ENCODE results near the gene DCUN1D3.

The DCUN1D3 gene

GRCh38 chr16:20923876-20924275 lies 23.7 kb upstream of the DCUN1D3 start:
- TF ChIP-seq ZNF70 (CRISPR knock-in tag; IDR thresholded peaks at IDR 0.05) = no peak
- TF ChIP-seq OSR1 (CRISPR knock-in tag; IDR thresholded peaks at IDR 0.05) = no peak
- no peak for TF ChIP-seq ZFP3 (CRISPR knock-in tag; IDR thresholded peaks at IDR 0.05)
- TF ChIP-seq ZNF8 (CRISPR knock-in tag; IDR thresholded peaks at IDR 0.05) = no peak
- no peak for TF ChIP-seq GLIS3 (CRISPR knock-in tag; IDR thresholded peaks at IDR 0.05)
- TF ChIP-seq POU6F1 (CRISPR knock-in tag; IDR thresholded peaks at IDR 0.05; ENCODE audit: borderline replicate concordance, low read depth) = no peak
- TF ChIP-seq ESRRG (CRISPR knock-in tag; IDR thresholded peaks at IDR 0.05) = no peak
- no peak for TF ChIP-seq CREB5 (CRISPR knock-in tag; IDR thresholded peaks at IDR 0.05; ENCODE audit: low read depth)
- TF ChIP-seq PPARA (CRISPR knock-in tag; IDR thresholded peaks at IDR 0.05; ENCODE audit: borderline replicate concordance) = no peak
- no peak for TF ChIP-seq CSDC2 (CRISPR knock-in tag; IDR thresholded peaks at IDR 0.05)
- no peak for TF ChIP-seq TSHZ2 (CRISPR knock-in tag; IDR thresholded peaks at IDR 0.05)
- TF ChIP-seq PATZ1 (CRISPR knock-in tag; IDR thresholded peaks at IDR 0.05; ENCODE audit: borderline replicate concordance) = no peak
- TF ChIP-seq ZFP30 (CRISPR knock-in tag; IDR thresholded peaks at IDR 0.05) = no peak
- no peak for TF ChIP-seq CSRNP3 (CRISPR knock-in tag; IDR thresholded peaks at IDR 0.05)
- no peak for TF ChIP-seq RARB (CRISPR knock-in tag; IDR thresholded peaks at IDR 0.05)
- no peak for ATAC-seq

- ATAC-seq = no peak
- TF ChIP-seq ZFP30 (CRISPR knock-in tag; IDR thresholded peaks at IDR 0.05) (no peak), ZNF70 (CRISPR knock-in tag; IDR thresholded peaks at IDR 0.05) (no peak), ZC3H10 (CRISPR knock-in tag; IDR thresholded peaks at IDR 0.05) (no peak), RARB (CRISPR knock-in tag; IDR thresholded peaks at IDR 0.05) (no peak), CSRNP3 (CRISPR knock-in tag; IDR thresholded peaks at IDR 0.05) (no peak), TCF4 (CRISPR knock-in tag; IDR thresholded peaks at IDR 0.05; ENCODE audit: borderline replicate concordance) (no peak)
Measured at GRCh38 chr16:20920799-20921198, 20.6 kb upstream of the DCUN1D3 start.

- ATAC-seq = no peak
- TF ChIP-seq ARNTL (CRISPR knock-in tag; IDR thresholded peaks at IDR 0.05; ENCODE audit: borderline replicate concordance, low read depth) (no peak), ZNF70 (CRISPR knock-in tag; IDR thresholded peaks at IDR 0.05) (no peak), CSRNP3 (CRISPR knock-in tag; IDR thresholded peaks at IDR 0.05) (no peak), BACH2 (CRISPR knock-in tag; IDR thresholded peaks at IDR 0.05; ENCODE audit: borderline replicate concordance) (no peak), RARB (CRISPR knock-in tag; IDR thresholded peaks at IDR 0.05) (no peak), TOX (CRISPR knock-in tag; IDR thresholded peaks at IDR 0.05; ENCODE audit: borderline replicate concordance) (no peak), TCF4 (CRISPR knock-in tag; IDR thresholded peaks at IDR 0.05; ENCODE audit: borderline replicate concordance) (no peak), PATZ1 (CRISPR knock-in tag; IDR thresholded peaks at IDR 0.05; ENCODE audit: borderline replicate concordance) (no peak), CREB5 (CRISPR knock-in tag; IDR thresholded peaks at IDR 0.05; ENCODE audit: low read depth) (no peak)
Measured at GRCh38 chr16:20920091-20920490, 19.9 kb upstream of the DCUN1D3 start.

Data from SK-N-SH treated with all-trans-retinoic acid at 6 μM for 48 hours (cell line).